Measurements from ENCODE around the gene ARHGAP1. TPM values are rescaled to one million over a fixed set of nuclear protein-coding genes. Genes with fewer than 3 reads are reported as not detected.

ARHGAP1 gene
- total and polyA plus RNA-seq, 2 of the 13 experiments (the other 11 are each of a cell fraction or from before 2014, with no cell fraction given), result 18.6 to 30.3 TPM

- intact Hi-C loops (cut with micrococcal nuclease; ENCODE audit: unreplicated experiment), result no loop called here
- Histone ChIP-seq H2AFZ (ENCODE audit: low read length) (no peak overlapping the region), H3K4me3 (replicated peaks in 1 of 3; ENCODE audit: insufficient read depth in 1 of 3, low read depth in 2 of 3, low read length in 3 of 3) (no peak overlapping the region), H3K27ac (ENCODE audit: extremely low read length, insufficient read depth, low read length) (no peak overlapping the region), H3K9ac (ENCODE audit: insufficient read depth, low read depth, low read length) (no peak overlapping the region), H4K20me1 (ENCODE audit: insufficient read depth, low read length) (peaks cover 33% of the 10 kb centered on the region), H3K79me2 (ENCODE audit: insufficient read depth, low read length) (peaks cover 34% of the 10 kb centered on the region), H3K36me3 (replicated peaks in 1 of 2; ENCODE audit: control insufficient read depth in 1 of 2, insufficient read depth in 2 of 2, low read length in 2 of 2) (peaks cover 40 to 84% of the 10 kb centered on the region in 2 experiments), H3K9me3 (ENCODE audit: low read length) (no peaks in the 10 kb centered on the region), H3K4me2 (ENCODE audit: low read depth, low read length) (no peak overlapping the region), H3K4me1 (ENCODE audit: insufficient read depth, low read length) (peaks cover 63% of the 10 kb centered on the region), H3K27me3 (ENCODE audit: control insufficient read depth in 1 of 2, insufficient read depth in 2 of 2, low read length in 2 of 2) (no peaks in the 10 kb centered on the region)
- ATAC-seq, result no peak
- no peak for DNase-seq (ENCODE audit: low spot score)
- FAIRE-seq, result no peak
- 0 out of 2 replicates have a peak, but pooled peaks have one; percentile 18 for TF ChIP-seq ZNF20 (CRISPR knock-in tag; IDR thresholded peaks at IDR 0.05)
- TF ChIP-seq RBM22 (optimal IDR thresholded peaks at IDR 0.05; ENCODE audit: low read length), result peak; percentile 11
- TF ChIP-seq ETV6 (CRISPR knock-in tag; conservative IDR thresholded peaks at IDR 0.05), result no peak
- WGBS (ENCODE audit: low lambda C conversion rate), result 95% methylated on average over 7 of the region's 9 CpGs
- BruUV-seq (replicated peaks), result no TSS peak
- POLR2A ChIA-PET, result interaction anchor here (1.5 to 4.9 kb wide), 3 partner anchors 9 to 28 kb away, joined by 3 to 54 read pairs (median 12); partner anchors contain the start of genes ARHGAP1, F2 and ZNF408
- in situ Hi-C loops (cut with HindIII; ENCODE audit: extremely low pct_ligation_motif_present, low pct_unique_long_range_greater_than_20kb), result loop anchor here (5.0 kb wide), 1 partner anchor 36 kb away; no protein-coding TSS in a partner anchor
- CTCF ChIA-PET (ENCODE audit: low intra/inter-chr PET ratio, low total read pairs), result no interaction called here
Observed at GRCh38 chr11:46728659-46729040, 28.2 kb upstream of the ARHGAP1 start.

GRCh38 chr11:46727952-46728658, 27.7 kb upstream of the ARHGAP1 start:
- Histone ChIP-seq H3K9me3 (ENCODE audit: low read length) (no peaks in the 10 kb centered on the region), H3K79me2 (ENCODE audit: insufficient read depth, low read length) (peaks cover 38% of the 10 kb centered on the region), H3K36me3 (replicated peaks in 1 of 2; ENCODE audit: control insufficient read depth in 1 of 2, insufficient read depth in 2 of 2, low read length in 2 of 2) (peaks cover 40 to 84% of the 10 kb centered on the region in 2 experiments), H3K4me1 (ENCODE audit: insufficient read depth, low read length) (peaks cover 69% of the 10 kb centered on the region), H2AFZ (ENCODE audit: low read length) (no peak overlapping the region), H3K4me2 (ENCODE audit: low read depth, low read length) (no peak overlapping the region), H3K27me3 (ENCODE audit: control insufficient read depth in 1 of 2, insufficient read depth in 2 of 2, low read length in 2 of 2) (no peaks in the 10 kb centered on the region), H3K27ac (ENCODE audit: extremely low read length, insufficient read depth, low read length) (no peak overlapping the region), H4K20me1 (ENCODE audit: insufficient read depth, low read length) (peaks cover 38% of the 10 kb centered on the region), H3K9ac (ENCODE audit: insufficient read depth, low read depth, low read length) (no peak overlapping the region), H3K4me3 (replicated peaks in 1 of 3; ENCODE audit: insufficient read depth in 1 of 3, low read depth in 2 of 3, low read length in 3 of 3) (no peak overlapping the region)
- no peak for FAIRE-seq
- intact Hi-C loops (cut with micrococcal nuclease; ENCODE audit: unreplicated experiment) (no loop called here), in situ Hi-C loops (cut with HindIII; ENCODE audit: extremely low pct_ligation_motif_present, low pct_unique_long_range_greater_than_20kb) (loop anchor here (5.0 kb wide), 1 partner anchor 36 kb away; no protein-coding TSS in a partner anchor)
- WGBS (ENCODE audit: low lambda C conversion rate), result 98% methylated on average over 11 of the region's 17 CpGs
- POLR2A ChIA-PET, result interaction anchor here (1.0 to 4.9 kb wide), 8 partner anchors 7 to 38 kb away, joined by 3 to 54 read pairs (median 4); partner anchors contain the start of genes ARHGAP1, F2 and ZNF408
- BruUV-seq (replicated peaks), result no TSS peak
- DNase-seq (ENCODE audit: low spot score), result no peak
- ATAC-seq, result peak; percentile 14
- CTCF ChIA-PET (ENCODE audit: low intra/inter-chr PET ratio, low total read pairs), result no interaction called here
- no peak for TF ChIP-seq TOE1 (CRISPR knock-in tag; IDR thresholded peaks at IDR 0.05)
- 0 out of 2 replicates have a peak, but pooled peaks have one; percentile 45 for TF ChIP-seq ZNF20 (CRISPR knock-in tag; IDR thresholded peaks at IDR 0.05)
- no peak for TF ChIP-seq MXD1 (CRISPR knock-in tag; IDR thresholded peaks at IDR 0.05)
- TF ChIP-seq SRSF1 (optimal IDR thresholded peaks at IDR 0.05; ENCODE audit: low read depth, low read length), result peak; percentile 48
- TF ChIP-seq ZKSCAN1 (IDR thresholded peaks at IDR 0.05; ENCODE audit: low read length), result no peak
- TF ChIP-seq POLR2G (IDR thresholded peaks at IDR 0.05; ENCODE audit: low read depth, low read length), result peak; percentile 59; the same call in 1 of the 2 replicates
- peak in 1 of 2 experiments; percentile 33; a peak in 1 of 4 replicates for TF ChIP-seq POLR2A (IDR thresholded peaks at IDR 0.05; ENCODE audit: insufficient read depth in 1 of 2, low read depth in 2 of 2, low read length in 2 of 2)
- peak; percentile 5; the same call in 1 of the 2 replicates for TF ChIP-seq SALL1 (CRISPR knock-in tag; IDR thresholded peaks at IDR 0.05)
- TF ChIP-seq RBFOX2 (IDR thresholded peaks at IDR 0.05; ENCODE audit: low read depth, low read length), result peak; percentile 83
- peak; percentile 95 for TF ChIP-seq RBM22 (optimal IDR thresholded peaks at IDR 0.05; ENCODE audit: low read length)
- 0 out of 2 replicates have a peak, but pooled peaks have one; percentile 30 for TF ChIP-seq CAMTA2 (CRISPR knock-in tag; IDR thresholded peaks at IDR 0.05; ENCODE audit: borderline replicate concordance)
- TF ChIP-seq ZHX1 (CRISPR knock-in tag; IDR thresholded peaks at IDR 0.05; ENCODE audit: low read depth), result no peak
- 0 out of 2 replicates have a peak, but pooled peaks have one; percentile 22 for TF ChIP-seq MED1 (CRISPR knock-in tag; IDR thresholded peaks at IDR 0.05)
- TF ChIP-seq CBX5 (CRISPR knock-in tag; IDR thresholded peaks at IDR 0.05; ENCODE audit: borderline replicate concordance), result no peak

Data from HepG2 (cell line).